SK-N-MC (cell line): ENCODE data around the gene OR10C1.

ENCODE experiments used
- DNase-seq: peaks from one replicate; pipeline ENCODE4 v3.0.0-alpha.2; 2011; ENCODE audit warnings: low read depth, low spot score
- H3K27ac ChIP-seq: fragments of 200-600 bp; sonication (generic); 2 replicates; pipeline ENCODE4 v1.5.1; 2016; ENCODE audit warnings: mixed run types
- H3K36me3 ChIP-seq: fragments of 200-600 bp; sonication (generic); 2 replicates; pipeline ENCODE4 v1.6.1; 2017; ENCODE audit warnings: antibody characterized with exemption, low read length, mixed read lengths; ENCODE audit not compliant: insufficient read depth
- H3K4me3 ChIP-seq: fragments of 200-600 bp; sonication (generic); 2 replicates; pipeline ENCODE4 v1.5.1; 2016
- H3K9ac ChIP-seq: fragments of 200-600 bp; sonication (generic); 2 replicates; pipeline ENCODE4 v1.8.0; 2017; ENCODE audit warnings: mixed run types, mixed read lengths; ENCODE audit not compliant: insufficient read length
- H3K9me3 ChIP-seq: fragments of 200-600 bp; sonication (generic); 2 replicates; pipeline ENCODE4 v1.6.1; 2017; ENCODE audit warnings: low read depth, mild to moderate bottlenecking, antibody characterized with exemption, low read length, moderate library complexity, mixed read lengths
- EZH2 ChIP-seq: fragments of 200-600 bp; sonication (generic); IDR thresholded peaks from one replicate; pipeline ENCODE4 v1.6.1; 2017; ENCODE audit warnings: antibody characterized with exemption
- FOXP2 ChIP-seq: optimal IDR thresholded peaks from 2 replicates; pipeline ENCODE3; 2011; ENCODE audit warnings: mild to moderate bottlenecking, moderate library complexity; ENCODE audit not compliant: insufficient read depth; ENCODE audit errors: extremely low read length, control extremely low read depth
- POLR2AphosphoS5 ChIP-seq: IDR thresholded peaks from 2 replicates; pipeline ENCODE4 v1.6.1; 2012; ENCODE audit warnings: mild to moderate bottlenecking, low read depth, low read length, borderline replicate concordance

OR10C1 gene

GRCh38 chr6:29487131-29487530, 48.0 kb downstream of the OR10C1 start:
- no peak overlapping the region for H3K27ac ChIP-seq
- H3K9me3 ChIP-seq = no peaks in the 10 kb centered on the region
- TF ChIP-seq FOXP2 (no peak), POLR2AphosphoS5 (no peak)
- no peak overlapping the region for H3K9ac ChIP-seq
- no peak overlapping the region for H3K4me3 ChIP-seq
- no peaks in the 10 kb centered on the region for H3K36me3 ChIP-seq
- DNase-seq = no peak

GRCh38 chr6:29487660-29488059, 48.6 kb downstream of the OR10C1 start, which contains the start of gene MAS1L:
MAS1L (minus strand) TSS chr6:29487956; CDS start chr6:29487902, 54 bp downstream.
- Histone ChIP-seq H3K27ac (no peak within 1 kb of the TSS), H3K4me3 (no peak within 1 kb of the TSS), H3K36me3 (no peaks in the 10 kb centered on the region), H3K9ac (no peak within 1 kb of the TSS), H3K9me3 (no peaks in the 10 kb centered on the region)
- no peak for DNase-seq
- TF ChIP-seq POLR2AphosphoS5 = no peak
- no peak for TF ChIP-seq FOXP2
- no peak for TF ChIP-seq EZH2

- H3K4me3 ChIP-seq = no peak overlapping the region
- TF ChIP-seq POLR2AphosphoS5 (no peak), EZH2 (no peak), FOXP2 (no peak)
- DNase-seq = no peak
- H3K27ac ChIP-seq = no peak overlapping the region
- H3K36me3 ChIP-seq = no peaks in the 10 kb centered on the region
- H3K9ac ChIP-seq = no peak overlapping the region
- no peaks in the 10 kb centered on the region for H3K9me3 ChIP-seq
Observed at GRCh38 chr6:29488874-29489273, 49.8 kb downstream of the OR10C1 start.

GRCh38 chr6:29489286-29489685, 50.2 kb downstream of the OR10C1 start:
- Histone ChIP-seq H3K27ac (no peak overlapping the region), H3K9ac (no peak overlapping the region), H3K4me3 (no peak overlapping the region), H3K9me3 (no peaks in the 10 kb centered on the region), H3K36me3 (no peaks in the 10 kb centered on the region)
- DNase-seq = no peak
- TF ChIP-seq FOXP2 = no peak
- no peak for TF ChIP-seq POLR2AphosphoS5
- TF ChIP-seq EZH2 = no peak

GRCh38 chr6:29490055-29490454, 50.9 kb downstream of the OR10C1 start:
- H3K27ac ChIP-seq = no peak overlapping the region
- DNase-seq = no peak
- H3K4me3 ChIP-seq = no peak overlapping the region
- no peaks in the 10 kb centered on the region for H3K36me3 ChIP-seq
- H3K9ac ChIP-seq = no peak overlapping the region
- TF ChIP-seq FOXP2 (no peak), POLR2AphosphoS5 (no peak), EZH2 (no peak)
- no peaks in the 10 kb centered on the region for H3K9me3 ChIP-seq

- no peak for TF ChIP-seq POLR2AphosphoS5
- no peak for TF ChIP-seq EZH2
- TF ChIP-seq FOXP2 = no peak
- Histone ChIP-seq H3K9ac (no peak overlapping the region), H3K4me3 (no peak overlapping the region), H3K27ac (no peak overlapping the region), H3K36me3 (no peaks in the 10 kb centered on the region), H3K9me3 (no peaks in the 10 kb centered on the region)
- DNase-seq = no peak
Observed at GRCh38 chr6:29490552-29490951, 51.4 kb downstream of the OR10C1 start.
